Astrocyte (in vitro differentiated cells and primary cell): Measurements from ENCODE around the gene UQCRQ.

Source experiments
- CTCF ChIP-seq: IDR thresholded peaks from 2 replicates; pipeline ENCODE4 v1.5.1; 2011; ENCODE audit warnings: low read depth, mild to moderate bottlenecking, inconsistent platforms, low read length, moderate library complexity; ENCODE audit not compliant: insufficient read depth
- EZH2 ChIP-seq: IDR thresholded peaks from 2 replicates; pipeline ENCODE4 v1.6.1; 2012; ENCODE audit warnings: mild to moderate bottlenecking, low read length, inconsistent platforms; ENCODE audit not compliant: insufficient read depth

- TF ChIP-seq CTCF = no peak
- no peak for TF ChIP-seq EZH2
These were observed 25.1 kb upstream of the UQCRQ start for GRCh38 chr5:132841305-132841704.
